NCI-H2029 treated with DMSO at 0.1 percent for 48 hours (cell line): ENCODE results near the gene AK1.
"Not testable (repeated sequence)": the region's sequence is repeated elsewhere in the genome, so short reads cannot be mapped to it uniquely, and the experiment has no call there.

ENCODE experiments used
- DNase-seq: peaks from one replicate; lab custom pipeline; 2025; lab: John Stamatoyannopoulos, UW

AK1 gene

GRCh38 chr9:127884427-127884911 is 7.0 kb upstream of the AK1 start:
- peak; percentile 42 for DNase-seq

- DNase-seq: no peak
Observed at GRCh38 chr9:127883959-127884358, 6.5 kb upstream of the AK1 start.

GRCh38 chr9:127881715-127882114 is 4.2 kb upstream of the AK1 start:
- not testable (repeated sequence) for DNase-seq

- DNase-seq: no peak
Observed at GRCh38 chr9:127880143-127880542, 2.7 kb upstream of the AK1 start.

GRCh38 chr9:127878652-127879390 is 1.3 kb upstream of the AK1 start:
- DNase-seq: no peak

GRCh38 chr9:127878001-127878651 is 651 bp upstream of the AK1 start:
- DNase-seq: no peak

GRCh38 chr9:127876764-127877562 is 512 bp downstream of the AK1 start:
- no peak for DNase-seq

- no peak for DNase-seq
Observed at GRCh38 chr9:127876026-127876763, 1.3 kb downstream of the AK1 start.

- DNase-seq: no peak
Observed at GRCh38 chr9:127875306-127875966, 2.0 kb downstream of the AK1 start.

- DNase-seq: no peak
Observed at GRCh38 chr9:127874301-127875221, 2.9 kb downstream of the AK1 start.

GRCh38 chr9:127873886-127874285 is 3.6 kb downstream of the AK1 start:
- no peak for DNase-seq

- DNase-seq: no peak
Observed at GRCh38 chr9:127873223-127873691, 4.2 kb downstream of the AK1 start.

GRCh38 chr9:127872369-127873222 is 4.9 kb downstream of the AK1 start:
- DNase-seq: no peak

GRCh38 chr9:127871531-127871930 is 5.9 kb downstream of the AK1 start:
- no peak for DNase-seq

GRCh38 chr9:127870887-127871286 is 6.6 kb downstream of the AK1 start:
- no peak for DNase-seq

GRCh38 chr9:127870153-127870491 is 7.4 kb downstream of the AK1 start:
- not testable (repeated sequence) for DNase-seq

- DNase-seq: peak; percentile 40
Observed at GRCh38 chr9:127869310-127870152, 7.9 kb downstream of the AK1 start.

GRCh38 chr9:127868278-127868902 is 9.1 kb downstream of the AK1 start:
- no peak for DNase-seq
